PC-3 (cell line): ENCODE measurements around the gene ZNF593OS. TPM values are rescaled to one million over a fixed set of nuclear protein-coding genes. Genes with fewer than 3 reads are reported as not detected.

Experiments
- ATAC-seq: fragments of 200-7000 bp; cut with Tn5 transposase; 2 replicates; pipeline ENCODE4 v1.9.1; 2020; ENCODE audit warnings: mild to moderate bottlenecking, moderate library complexity
- Bru-seq: library from RNA; stranded (reverse); fragments of 400-500 nt; gene quantifications from one replicate; lab custom pipeline; 2021; lab: Mats Ljungman, UMichigan
- BruChase-seq, 2 experiments: library from RNA; stranded (reverse); fragments of 400-500 nt; gene quantifications; one replicate each; lab custom pipeline; 2021; lab: Mats Ljungman, UMichigan
- BruUV-seq: library from RNA; stranded (reverse); fragments of 400-500 nt; replicated peaks from 2 replicates; lab custom pipeline; 2021; lab: Mats Ljungman, UMichigan
- CTCF ChIA-PET: fragments of 300-600 bp; sonication (Branson Sonifier 250); formaldehyde crosslinking; loops from one replicate; lab custom pipeline; 2022; ENCODE audit warnings: antibody characterized with exemption; lab: Charles Lee
- POLR2A ChIA-PET: fragments of 300-600 bp; sonication (Branson Sonifier 250); formaldehyde crosslinking; loops from one replicate; lab custom pipeline; 2022; ENCODE audit warnings: antibody characterized with exemption; ENCODE audit not compliant: unreplicated experiment; lab: Charles Lee
- DNase-seq: peaks from one replicate; pipeline ENCODE4 v3.0.0-alpha.2; 2015
- H2AFZ ChIP-seq: fragments of 300-600 bp; sonication (generic); 2 replicates; pipeline ENCODE4 v1.6.0; 2016; ENCODE audit warnings: antibody characterized with exemption, low read length
- H3F3A ChIP-seq: fragments of 300-600 bp; sonication (generic); one replicate; pipeline ENCODE4 v1.6.0; 2017; ENCODE audit warnings: antibody characterized with exemption, low read length, control low read depth, mild to moderate bottlenecking; ENCODE audit not compliant: unreplicated experiment
- H3K27ac ChIP-seq: fragments of 300-600 bp; sonication (generic); 2 replicates; pipeline ENCODE4 v1.5.1; 2016; ENCODE audit warnings: mild to moderate bottlenecking, low read length
- H3K27me3 ChIP-seq: fragments of 300-600 bp; sonication (generic); 2 replicates; pipeline ENCODE4 v1.6.1; 2016; ENCODE audit warnings: low read length, mixed read lengths
- H3K36me3 ChIP-seq: fragments of 300-600 bp; sonication (generic); 2 replicates; pipeline ENCODE4 v1.6.1; 2016; ENCODE audit warnings: low read depth, mixed run types, low read length, mixed read lengths
- H3K4me1 ChIP-seq: fragments of 300-600 bp; sonication (generic); 2 replicates; pipeline ENCODE4 v1.5.1; 2016; ENCODE audit warnings: low read length; ENCODE audit not compliant: insufficient read depth
- H3K4me2 ChIP-seq: fragments of 300-600 bp; sonication (generic); 2 replicates; pipeline ENCODE4 v1.6.0; 2016; ENCODE audit warnings: low read length
- H3K4me3 ChIP-seq: fragments of 300-600 bp; sonication (generic); 2 replicates; pipeline ENCODE4 v1.5.1; 2016; ENCODE audit warnings: mild to moderate bottlenecking, low read length, mixed read lengths
- H3K79me2 ChIP-seq: fragments of 300-600 bp; sonication (generic); 2 replicates; pipeline ENCODE4 v1.6.1; 2017; ENCODE audit warnings: low read length, mixed read lengths
- H3K9ac ChIP-seq: fragments of 300-600 bp; sonication (generic); 2 replicates; pipeline ENCODE4 v1.6.0; 2016; ENCODE audit warnings: mild to moderate bottlenecking, low read length
- H3K9me2 ChIP-seq: fragments of 300-600 bp; sonication (generic); replicated peaks from 2 replicates; pipeline ENCODE4 v1.6.1; 2016; ENCODE audit warnings: mixed run types, low read length, mixed read lengths
- H3K9me3 ChIP-seq: fragments of 300-600 bp; sonication (generic); 2 replicates; pipeline ENCODE4 v1.6.1; 2016; ENCODE audit warnings: low read length, mixed read lengths
- H4K20me1 ChIP-seq: fragments of 300-600 bp; sonication (generic); 2 replicates; pipeline ENCODE4 v1.6.1; 2016; ENCODE audit warnings: low read length, mixed read lengths
- CTCF ChIP-seq: fragments of 300-600 bp; sonication (generic); conservative IDR thresholded peaks from 2 replicates; pipeline ENCODE4 v1.5.1; 2017; ENCODE audit warnings: antibody characterized with exemption, low read depth, mild to moderate bottlenecking, low read length
- EZH2 ChIP-seq: fragments of 300-600 bp; sonication (generic); IDR thresholded peaks from one replicate; pipeline ENCODE4 v1.6.1; 2017; ENCODE audit warnings: antibody characterized with exemption, mild to moderate bottlenecking, low read length; ENCODE audit not compliant: unreplicated experiment
- EZH2phosphoT487 ChIP-seq: fragments of 300-600 bp; sonication (generic); IDR thresholded peaks from 2 replicates; pipeline ENCODE4 v1.6.1; 2018; ENCODE audit warnings: mild to moderate bottlenecking, antibody characterized with exemption, low read length, borderline replicate concordance
- intact Hi-C: fragments of 100-400 bp; cut with micrococcal nuclease; formaldehyde crosslinking; loops from 2 replicates; pipeline ENCODE4 v1.9.0; 2023
- long read RNA-seq: library from polyadenylated mRNA; unstranded; transcript quantifications from one replicate; pipeline ENCODE4 v2.0.0, GENCODE V29; 2021; ENCODE audit not compliant: unreplicated experiment
- total RNA-seq: library from RNA; depleted of rRNA; stranded (reverse); fragments of >200 nt; gene quantifications from 2 replicates; pipeline ENCODE4 v1.2.3, GENCODE V29; 2014; rRNA removed

The ZNF593OS gene
- total RNA-seq (not detected in 2 replicates), Bru-seq, nascent RNA (not detected), BruChase-seq, experiment 1, labeled RNA remaining after a 6-hour chase (not detected), BruChase-seq, experiment 2, labeled RNA remaining after a 2-hour chase (not detected)
- long read RNA-seq: 0 reads

GRCh38 chr1:26171084-26172072 lies at the start of gene ZNF593OS:
Gene ZNF593OS, minus strand, starts transcription at chr1:26171832. Its CDS starts 171 bp downstream, at chr1:26171661.
- no peak within 1 kb of the TSS for H3K27ac ChIP-seq
- intact Hi-C loops: no loop called here
- H3K9me3 ChIP-seq: no peaks in the 10 kb centered on the region
- H3K36me3 ChIP-seq: no peaks in the 10 kb centered on the region
- H3K27me3 ChIP-seq: no peaks in the 10 kb centered on the region
- peaks cover 19% of the 10 kb centered on the region for H3K79me2 ChIP-seq
- POLR2A ChIA-PET: no interaction called here
- H3F3A ChIP-seq: no peaks in the 10 kb centered on the region
- no peak within 1 kb of the TSS for H2AFZ ChIP-seq
- ATAC-seq: no peak
- peak within 1 kb of the TSS; percentile 97 for H3K4me2 ChIP-seq
- no peak for DNase-seq
- H4K20me1 ChIP-seq: no peaks in the 10 kb centered on the region
- H3K4me3 ChIP-seq: peak within 1 kb of the TSS; percentile 98
- H3K4me1 ChIP-seq: peaks cover 11% of the 10 kb centered on the region
- TF ChIP-seq CTCF: no peak
- TF ChIP-seq EZH2: no peak
- no TSS peak for BruUV-seq
- CTCF ChIA-PET: interaction anchor here (1.1 kb wide), 1 partner anchor 63 kb away, joined by 3 read pairs; the partner anchor contains the start of gene CEP85
- peak within 1 kb of the TSS; percentile 99; the same call in 1 of the 2 replicates for H3K9ac ChIP-seq
- H3K9me2 ChIP-seq: no peaks in the 10 kb centered on the region

GRCh38 chr1:26221094-26221493 lies 49.5 kb upstream of the ZNF593OS start:
- intact Hi-C loops: no loop called here
- DNase-seq (no peak), ATAC-seq (no peak)
- ChIA-PET CTCF (no interaction called here), POLR2A (no interaction called here)
- H3K4me2 ChIP-seq: no peak overlapping the region
- no peak overlapping the region for H2AFZ ChIP-seq
- no TSS peak for BruUV-seq
- no peaks in the 10 kb centered on the region for H3K4me1 ChIP-seq
- no peak overlapping the region for H3K4me3 ChIP-seq
- TF ChIP-seq CTCF (no peak), EZH2phosphoT487 (no peak), EZH2 (no peak)
- H3K9ac ChIP-seq: no peak overlapping the region
- H3K27ac ChIP-seq: no peak overlapping the region
- no peaks in the 10 kb centered on the region for H3K36me3 ChIP-seq
- no peaks in the 10 kb centered on the region for H3F3A ChIP-seq
- H3K27me3 ChIP-seq: no peaks in the 10 kb centered on the region
- H3K9me3 ChIP-seq: no peaks in the 10 kb centered on the region
- no peaks in the 10 kb centered on the region for H3K9me2 ChIP-seq
- no peaks in the 10 kb centered on the region for H3K79me2 ChIP-seq
- H4K20me1 ChIP-seq: no peaks in the 10 kb centered on the region
